Placental epithelial cell (primary cell): ENCODE measurements around the gene NMNAT2. TPM values are rescaled to one million over a fixed set of nuclear protein-coding genes. Genes with fewer than 3 reads are reported as not detected.

Experiments
- total RNA-seq: library from RNA; depleted of rRNA; stranded (reverse); fragments of >200 nt; gene quantifications from 2 replicates; pipeline ENCODE4 v1.2.3, GENCODE V29; 2012

Gene NMNAT2
- total RNA-seq, result under 0.01 and 0.11 TPM in 2 replicates

GRCh38 chr1:183417772-183418491 lies at the start of gene NMNAT2:
NMNAT2 (minus strand) TSS chr1:183418380; CDS start chr1:183418267, 113 bp downstream.

Other genes with a start within 250 kb of the NMNAT2 start
- 642 and 1,917 TPM in 2 replicates for gene LAMC2, start 232.1 kb downstream of the NMNAT2 start, total RNA-seq
- 18.5 and 26.5 TPM in 2 replicates for gene SMG7, start 54.1 kb upstream of the NMNAT2 start, total RNA-seq
- 8.6 and 48.4 TPM in 2 replicates for gene NCF2, start 172.1 kb upstream of the NMNAT2 start, total RNA-seq
- gene ARPC5, start 217.4 kb upstream of the NMNAT2 start, total RNA-seq, result 25.1 and 103 TPM in 2 replicates
- not detected in 2 replicates for gene APOBEC4, start 234.9 kb upstream of the NMNAT2 start, total RNA-seq